HG03575 (cell line): Measurements from ENCODE around the gene BNC1.

Experiments
- ATAC-seq: cut with Tn5 transposase; IDR thresholded peaks from one replicate; pipeline ENCODE4 v1.9.1; 2021; ENCODE audit not compliant: unreplicated experiment, insufficient number of reproducible peaks, low FRiP score; ENCODE audit errors: extremely low read depth

The BNC1 gene

GRCh38 chr15:83284559-83285283, at the start of gene BNC1:
TSS of gene BNC1 (minus strand) at chr15:83284664. CDS start at chr15:83284628, 36 bp downstream.
- no peak for ATAC-seq

- ATAC-seq: no peak
These were observed 42.6 kb upstream of the BNC1 start for GRCh38 chr15:83327041-83327440.

GRCh38 chr15:83324799-83325198, 40.3 kb upstream of the BNC1 start:
- ATAC-seq: no peak

- no peak for ATAC-seq
These were observed 38.8 kb upstream of the BNC1 start for GRCh38 chr15:83323296-83323711.

- no peak for ATAC-seq
These were observed 38.2 kb upstream of the BNC1 start for GRCh38 chr15:83322691-83323090.

GRCh38 chr15:83322061-83322460, 37.6 kb upstream of the BNC1 start:
- ATAC-seq: no peak

GRCh38 chr15:83320844-83321243, 36.4 kb upstream of the BNC1 start:
- no peak for ATAC-seq

GRCh38 chr15:83320404-83320803, 35.9 kb upstream of the BNC1 start:
- no peak for ATAC-seq

GRCh38 chr15:83319771-83320170, 35.3 kb upstream of the BNC1 start:
- no peak for ATAC-seq

- ATAC-seq: no peak
These were observed 34.5 kb upstream of the BNC1 start for GRCh38 chr15:83318861-83319415.

- no peak for ATAC-seq
These were observed 33.6 kb upstream of the BNC1 start for GRCh38 chr15:83318036-83318435.

- ATAC-seq: no peak
These were observed 27.6 kb upstream of the BNC1 start for GRCh38 chr15:83312071-83312470.

- ATAC-seq: no peak
These were observed 26.3 kb upstream of the BNC1 start for GRCh38 chr15:83310521-83311456.

GRCh38 chr15:83308671-83309070, 24.2 kb upstream of the BNC1 start:
- ATAC-seq: no peak

GRCh38 chr15:83306561-83306960, 22.1 kb upstream of the BNC1 start:
- no peak for ATAC-seq

- no peak for ATAC-seq
These were observed 21.3 kb upstream of the BNC1 start for GRCh38 chr15:83305704-83306291.

- no peak for ATAC-seq
These were observed 20.6 kb upstream of the BNC1 start for GRCh38 chr15:83304861-83305703.

GRCh38 chr15:83303535-83303934, 19.1 kb upstream of the BNC1 start:
- no peak for ATAC-seq

GRCh38 chr15:83300826-83301225, 16.4 kb upstream of the BNC1 start:
- ATAC-seq: no peak
